Common myeloid progenitor, CD34-positive (primary cell): Measurements from ENCODE around the gene SLC2A13.

Experiments used
- CTCF ChIA-PET: fragments of 350-600 bp; sonication (Branson Sonifier 250); formaldehyde crosslinking; loops from one replicate; lab custom pipeline; 2021; ENCODE audit warnings: antibody characterized with exemption; lab: Charles Lee
- POLR2A ChIA-PET: fragments of 350-600 bp; sonication (Branson Sonifier 250); formaldehyde crosslinking; loops from one replicate; lab custom pipeline; 2021; ENCODE audit warnings: antibody characterized with exemption; lab: Charles Lee
- DNase-seq, 3 donors: peaks; one replicate each; pipeline versions ENCODE4 v3.0.0 to v3.0.0-alpha.2; 2013
- H3K27ac ChIP-seq, 2 experiments: 1 replicate in 1 of 2; 2 replicates in 1 of 2; pipeline ENCODE4 v1.7.0; 2013; ENCODE audit warnings: inconsistent platforms in 2 of 2, low read length in 2 of 2, mild to moderate bottlenecking in 2 of 2, low read depth in 1 of 2, moderate library complexity in 1 of 2; ENCODE audit not compliant: severe bottlenecking in 2 of 2, insufficient read depth in 1 of 2, poor library complexity in 1 of 2
- H3K27me3 ChIP-seq, 5 experiments: replicated peaks in 2 of 5; 1 replicate in 3 of 5; 2 replicates in 2 of 5; pipeline versions ENCODE4 v1.6.1 to v1.7.0; 2013; ENCODE audit warnings: low read length in 4 of 5, mild to moderate bottlenecking in 2 of 5, moderate library complexity in 2 of 5, inconsistent platforms in 1 of 5; ENCODE audit not compliant: insufficient read depth in 5 of 5, control insufficient read depth in 4 of 5
- H3K36me3 ChIP-seq, 4 experiments: 1 replicate in 2 of 4; 2 replicates in 2 of 4; pipeline versions ENCODE4 v1.6.1 to v1.7.0; 2013; ENCODE audit warnings: low read length in 3 of 4, control low read depth in 1 of 4, mild to moderate bottlenecking in 1 of 4; ENCODE audit not compliant: control insufficient read depth in 4 of 4, insufficient read depth in 4 of 4
- H3K4me1 ChIP-seq, 4 experiments: 1 replicate in 3 of 4; 2 replicates in 1 of 4; pipeline versions ENCODE4 v1.6.1 to v1.7.1; 2013; ENCODE audit warnings: low read length in 3 of 4, mild to moderate bottlenecking in 3 of 4, control low read depth in 1 of 4, inconsistent platforms in 1 of 4, moderate library complexity in 1 of 4; ENCODE audit not compliant: control insufficient read depth in 4 of 4, insufficient read depth in 4 of 4; ENCODE audit errors: control extremely low read depth in 1 of 4
- H3K4me3 ChIP-seq, 7 experiments: 1 replicate in 4 of 7; 2 replicates in 3 of 7; pipeline versions ENCODE4 v1.5.1 to v1.7.0; 2013; ENCODE audit warnings: mild to moderate bottlenecking in 7 of 7, low read length in 6 of 7, moderate library complexity in 6 of 7, inconsistent platforms in 2 of 7, low read depth in 2 of 7, control low read depth in 1 of 7; ENCODE audit not compliant: insufficient read depth in 4 of 7, control insufficient read depth in 1 of 7; ENCODE audit errors: extremely low read depth in 1 of 7
- H3K9me3 ChIP-seq, 5 experiments: 1 replicate in 4 of 5; 2 replicates in 1 of 5; pipeline versions ENCODE4 v1.6.1 to v1.7.1; 2013; ENCODE audit warnings: low read length in 4 of 5, mild to moderate bottlenecking in 2 of 5, inconsistent platforms in 1 of 5, low read depth in 1 of 5, moderate library complexity in 1 of 5; ENCODE audit not compliant: control insufficient read depth in 4 of 5, insufficient read depth in 2 of 5; ENCODE audit errors: control extremely low read depth in 1 of 5
- WGBS: methylation state at CpG from one replicate; pipeline ENCODE4 v1.1.5; 2013; ENCODE audit not compliant: insufficient coverage; 5-methylcytosine and 5-hydroxymethylcytosine counted together

SLC2A13 gene

GRCh38 chr12:39971348-39971747 is 134.5 kb downstream of the SLC2A13 start:
- Histone ChIP-seq H3K36me3 (no peaks in the 10 kb centered on the region), H3K9me3 (peaks cover 0 to 3% (median 0%) of the 10 kb centered on the region in 5 experiments), H3K27ac (no peak overlapping the region), H3K4me3 (no peak overlapping the region), H3K4me1 (no peaks in the 10 kb centered on the region), H3K27me3 (no peaks in the 10 kb centered on the region)
- no CpG with 5 or more reads among the region's 1 CpG for WGBS
- ChIA-PET POLR2A (no interaction called here), CTCF (no interaction called here)
- DNase-seq: no peak

- no peaks in the 10 kb centered on the region for H3K27me3 ChIP-seq
- DNase-seq: no peak
- peaks cover 0 to 3% (median 0%) of the 10 kb centered on the region in 5 experiments for H3K9me3 ChIP-seq
- 100% methylated on average over 2 of the region's 2 CpGs for WGBS
- no peaks in the 10 kb centered on the region for H3K4me1 ChIP-seq
- no peak overlapping the region for H3K27ac ChIP-seq
- ChIA-PET POLR2A (no interaction called here), CTCF (no interaction called here)
- no peaks in the 10 kb centered on the region for H3K36me3 ChIP-seq
- no peak overlapping the region for H3K4me3 ChIP-seq
These were observed 139.2 kb downstream of the SLC2A13 start for GRCh38 chr12:39966721-39967120.

- POLR2A ChIA-PET: no interaction called here
- Histone ChIP-seq H3K9me3 (peaks cover 0 to 3% (median 0%) of the 10 kb centered on the region in 5 experiments), H3K36me3 (no peaks in the 10 kb centered on the region), H3K27me3 (no peaks in the 10 kb centered on the region), H3K4me3 (no peak overlapping the region), H3K4me1 (no peaks in the 10 kb centered on the region), H3K27ac (no peak overlapping the region)
- DNase-seq: no peak
- CTCF ChIA-PET: no interaction called here
- WGBS: 100% methylated on average over 1 of the region's 2 CpGs
These were observed 139.6 kb downstream of the SLC2A13 start for GRCh38 chr12:39966256-39966655.

GRCh38 chr12:39959467-39959866 is 146.4 kb downstream of the SLC2A13 start:
- Histone ChIP-seq H3K36me3 (no peaks in the 10 kb centered on the region), H3K4me3 (no peak overlapping the region), H3K27ac (no peak overlapping the region), H3K4me1 (no peaks in the 10 kb centered on the region), H3K9me3 (no peaks in the 10 kb centered on the region), H3K27me3 (no peaks in the 10 kb centered on the region)
- no CpG with 5 or more reads among the region's 2 CpGs for WGBS
- DNase-seq: no peak
- ChIA-PET CTCF (no interaction called here), POLR2A (no interaction called here)

GRCh38 chr12:39959031-39959430 is 146.8 kb downstream of the SLC2A13 start:
- Histone ChIP-seq H3K9me3 (no peaks in the 10 kb centered on the region), H3K36me3 (no peaks in the 10 kb centered on the region), H3K27me3 (no peaks in the 10 kb centered on the region), H3K27ac (no peak overlapping the region), H3K4me1 (no peaks in the 10 kb centered on the region), H3K4me3 (no peak overlapping the region)
- DNase-seq: no peak
- 80% methylated on average over 1 of the region's 2 CpGs for WGBS
- ChIA-PET CTCF (no interaction called here), POLR2A (no interaction called here)

- H3K9me3 ChIP-seq: no peaks in the 10 kb centered on the region
- H3K4me3 ChIP-seq: no peak overlapping the region
- H3K36me3 ChIP-seq: no peaks in the 10 kb centered on the region
- 94% methylated on average over 2 of the region's 3 CpGs for WGBS
- ChIA-PET POLR2A (no interaction called here), CTCF (no interaction called here)
- H3K4me1 ChIP-seq: no peaks in the 10 kb centered on the region
- no peak overlapping the region for H3K27ac ChIP-seq
- H3K27me3 ChIP-seq: no peaks in the 10 kb centered on the region
- DNase-seq: no peak
These were observed 147.5 kb downstream of the SLC2A13 start for GRCh38 chr12:39958377-39958776.

GRCh38 chr12:39956725-39957124 is 149.2 kb downstream of the SLC2A13 start:
- DNase-seq: no peak
- Histone ChIP-seq H3K4me1 (no peaks in the 10 kb centered on the region), H3K4me3 (no peak overlapping the region), H3K27ac (no peak overlapping the region), H3K36me3 (no peaks in the 10 kb centered on the region), H3K9me3 (no peaks in the 10 kb centered on the region), H3K27me3 (no peaks in the 10 kb centered on the region)
- POLR2A ChIA-PET: no interaction called here
- WGBS: 100% methylated on average over 1 of the region's 2 CpGs
- CTCF ChIA-PET: no interaction called here
